Aorta (tissue), 5 donors: ENCODE measurements around the gene PRR15. TPM values are rescaled to one million over a fixed set of nuclear protein-coding genes. Genes with fewer than 3 reads are reported as not detected.
A peak's percentile ranks its signal among the peaks of the same experiment; 100 is the strongest.

Experiments
- ATAC-seq: fragments of 200-7000 bp; cut with Tn5 transposase; one replicate; pipeline ENCODE4 v1.9.1; 2022; ENCODE audit warnings: moderate library complexity; ENCODE audit not compliant: low FRiP score
- DNase-seq, 2 donors: peaks; one replicate each; pipeline ENCODE4 v3.0.0-alpha.2; 2020
- H3K27ac ChIP-seq, 2 donors: one replicate each; pipeline ENCODE4 v1.5.1; 2013; ENCODE audit warnings: low read length in 2 of 2, mild to moderate bottlenecking in 2 of 2, moderate library complexity in 2 of 2, control low read depth in 1 of 2, inconsistent platforms in 1 of 2, low read depth in 1 of 2
- H3K27me3 ChIP-seq, 2 donors: one replicate each; pipeline ENCODE4 v1.6.1; 2013; ENCODE audit warnings: control low read depth in 1 of 2, low read length in 1 of 2, mild to moderate bottlenecking in 1 of 2, moderate library complexity in 1 of 2; ENCODE audit not compliant: insufficient read depth in 2 of 2, control insufficient read depth in 1 of 2
- H3K36me3 ChIP-seq, 2 donors: one replicate each; pipeline ENCODE4 v1.6.1; 2013; ENCODE audit warnings: control low read depth in 1 of 2, low read length in 1 of 2, mild to moderate bottlenecking in 1 of 2; ENCODE audit not compliant: insufficient read depth in 2 of 2, control insufficient read depth in 1 of 2
- H3K4me1 ChIP-seq, 2 donors: one replicate each; pipeline ENCODE4 v1.6.1; 2013; ENCODE audit warnings: low read length in 2 of 2, control low read depth in 1 of 2, mild to moderate bottlenecking in 1 of 2, moderate library complexity in 1 of 2; ENCODE audit not compliant: insufficient read depth in 2 of 2, control insufficient read depth in 1 of 2
- H3K4me3 ChIP-seq, 2 donors: one replicate each; pipeline ENCODE4 v1.5.1; 2013; ENCODE audit warnings: low read length in 2 of 2, control low read depth in 1 of 2, mild to moderate bottlenecking in 1 of 2
- H3K9me3 ChIP-seq: one replicate; pipeline ENCODE4 v1.6.1; 2013; ENCODE audit warnings: mild to moderate bottlenecking, low read length; ENCODE audit not compliant: control insufficient read depth
- WGBS, 2 donors: extraction: QIAGEN DNeasy Blood & Tissue Kit; methylation state at CpG; one replicate each; pipeline ENCODE4 v1.1.7; 2013; 5-methylcytosine and 5-hydroxymethylcytosine counted together
- intact Hi-C, 2 donors: fragments of 100-400 bp; cut with DNase I; formaldehyde crosslinking; loops; one replicate each; pipeline versions ENCODE4 v1.14.2 to v1.15.0; 2022
- polyA plus RNA-seq, 2 donors: library from polyadenylated mRNA; stranded (reverse); fragments of 200-250 nt; gene quantifications; one replicate each; pipeline ENCODE4 v1.2.3, GENCODE V29; 2013
- total RNA-seq, 2 donors: library from RNA; stranded (reverse); fragmentation: NEBNext Ultra II Directional; extraction: Animal tissue kit (Norgen Biotek cat#: 25700); gene quantifications; one replicate each; pipeline ENCODE4 v1.2.1, GENCODE V29; 2021
- donor health status: healthy with polysubstance abuse.
- donor health status: Bipolar disorder and iron deficiency.
- donor health status: DM: no; HTN: no; CAD: no.
- donor health status: DM: no; HTN: no; CAD: no.
- donor health status: DM: yes; HTN: yes; CAD: no.

Gene PRR15
- total and polyA plus RNA-seq, 4 donors = 0.69 to 18.4 (median 1.3) TPM

- ATAC-seq = peak; percentile 76
- intact Hi-C loops = loop anchor here in 1 of 2 donors (5.0 kb wide), 1 partner anchor 82 kb away; no protein-coding TSS in a partner anchor
- Histone ChIP-seq H3K9me3 (no peaks in the 10 kb centered on the region), H3K4me1 (no peaks in the 10 kb centered on the region), H3K27me3 (no peaks in the 10 kb centered on the region), H3K4me3 (peak overlapping the region; percentile 59 to 66), H3K36me3 (no peaks in the 10 kb centered on the region), H3K27ac (peak overlapping the region in 1 of 2 donors; percentile 12)
- DNase-seq = peak; percentile 75 to 89
- WGBS, 2 donors = 0 to 1% methylated on average over 47 to 48 of the region's 48 CpGs
Measured at GRCh38 chr7:29564496-29565223, 1.0 kb downstream of the PRR15 start.

GRCh38 chr7:29565224-29565630 is 1.6 kb downstream of the PRR15 start:
- no peaks in the 10 kb centered on the region for H3K9me3 ChIP-seq
- H3K27ac ChIP-seq = peak overlapping the region in 1 of 2 donors; percentile 12
- H3K4me1 ChIP-seq = no peaks in the 10 kb centered on the region
- ATAC-seq = no peak
- no peaks in the 10 kb centered on the region for H3K27me3 ChIP-seq
- no peak for DNase-seq
- peak overlapping the region; percentile 59 to 66 for H3K4me3 ChIP-seq
- WGBS, 2 donors = 2 to 4% methylated on average over 10 of the region's 10 CpGs
- no peaks in the 10 kb centered on the region for H3K36me3 ChIP-seq
- intact Hi-C loops = no loop called here

GRCh38 chr7:29565634-29565981 is 2.0 kb downstream of the PRR15 start:
- Histone ChIP-seq H3K4me3 (peak overlapping the region in 1 of 2 donors; percentile 59), H3K9me3 (no peaks in the 10 kb centered on the region), H3K27me3 (no peaks in the 10 kb centered on the region), H3K27ac (no peak overlapping the region), H3K4me1 (no peaks in the 10 kb centered on the region), H3K36me3 (no peaks in the 10 kb centered on the region)
- intact Hi-C loops = no loop called here
- DNase-seq (no peak), ATAC-seq (no peak)
- 14 to 20% methylated on average over 13 of the region's 13 CpGs for WGBS, 2 donors

GRCh38 chr7:29565982-29566746 is 2.5 kb downstream of the PRR15 start:
- intact Hi-C loops = no loop called here
- H3K27me3 ChIP-seq = no peaks in the 10 kb centered on the region

GRCh38 chr7:29567174-29567573 is 3.5 kb downstream of the PRR15 start:
- DNase-seq (no peak), ATAC-seq (no peak)
- H3K9me3 ChIP-seq = no peaks in the 10 kb centered on the region
- H3K27me3 ChIP-seq = no peaks in the 10 kb centered on the region
- no peaks in the 10 kb centered on the region for H3K36me3 ChIP-seq
- H3K4me1 ChIP-seq = no peaks in the 10 kb centered on the region
- intact Hi-C loops = no loop called here
- H3K27ac ChIP-seq = no peak overlapping the region
- WGBS, 2 donors = 94% methylated on average over 2 of the region's 2 CpGs
- H3K4me3 ChIP-seq = no peak overlapping the region

More at GRCh38 chr7:29565982-29566746, 2.5 kb downstream of the PRR15 start:
- H3K9me3 ChIP-seq = no peaks in the 10 kb centered on the region
- no peaks in the 10 kb centered on the region for H3K36me3 ChIP-seq
- H3K27ac ChIP-seq = no peak overlapping the region
- no peaks in the 10 kb centered on the region for H3K4me1 ChIP-seq
- peak overlapping the region; percentile 28 to 36 for H3K4me3 ChIP-seq
- DNase-seq (peak in 1 of 2 donors; percentile 57), ATAC-seq (peak; percentile 65)
- 1 to 5% methylated on average over 38 to 56 of the region's 56 CpGs for WGBS, 2 donors

- no peak for ATAC-seq
- DNase-seq = no peak
- H3K4me1 ChIP-seq = no peaks in the 10 kb centered on the region
- 52 to 54% methylated on average over 6 of the region's 6 CpGs for WGBS, 2 donors
- intact Hi-C loops = no loop called here
- H3K27me3 ChIP-seq = no peaks in the 10 kb centered on the region
- H3K4me3 ChIP-seq = no peak overlapping the region
- H3K27ac ChIP-seq = no peak overlapping the region
- H3K9me3 ChIP-seq = no peaks in the 10 kb centered on the region
- no peaks in the 10 kb centered on the region for H3K36me3 ChIP-seq
Measured at GRCh38 chr7:29569648-29570047, 6.0 kb downstream of the PRR15 start.

GRCh38 chr7:29572558-29572957 is 8.9 kb downstream of the PRR15 start:
- no peaks in the 10 kb centered on the region for H3K4me1 ChIP-seq
- H3K27me3 ChIP-seq = no peaks in the 10 kb centered on the region
- 93 to 94% methylated on average over 2 of the region's 2 CpGs for WGBS, 2 donors
- H3K27ac ChIP-seq = no peak overlapping the region
- peaks cover 2% of the 10 kb centered on the region for H3K9me3 ChIP-seq
- H3K4me3 ChIP-seq = no peak overlapping the region
- DNase-seq (no peak), ATAC-seq (no peak)
- intact Hi-C loops = no loop called here
- no peaks in the 10 kb centered on the region for H3K36me3 ChIP-seq

- WGBS, 2 donors = 85 to 87% methylated on average over 3 of the region's 3 CpGs
- no peak overlapping the region for H3K27ac ChIP-seq
- ATAC-seq (no peak), DNase-seq (no peak)
- no peaks in the 10 kb centered on the region for H3K4me1 ChIP-seq
- H3K36me3 ChIP-seq = no peaks in the 10 kb centered on the region
- no peak overlapping the region for H3K4me3 ChIP-seq
- H3K9me3 ChIP-seq = peaks cover 2% of the 10 kb centered on the region
- intact Hi-C loops = no loop called here
- no peaks in the 10 kb centered on the region for H3K27me3 ChIP-seq
Measured at GRCh38 chr7:29573567-29573966, 9.9 kb downstream of the PRR15 start.

GRCh38 chr7:29574659-29575058 is 11.0 kb downstream of the PRR15 start:
- Histone ChIP-seq H3K9me3 (peaks cover 2% of the 10 kb centered on the region), H3K36me3 (no peaks in the 10 kb centered on the region), H3K4me3 (no peak overlapping the region), H3K27me3 (no peaks in the 10 kb centered on the region), H3K4me1 (no peaks in the 10 kb centered on the region), H3K27ac (no peak overlapping the region)
- ATAC-seq (no peak), DNase-seq (no peak)
- intact Hi-C loops = no loop called here
- WGBS, 2 donors = 87 to 90% methylated on average over 3 of the region's 3 CpGs
